Measurements from ENCODE around the gene GALNT11. TPM values are rescaled to one million over a fixed set of nuclear protein-coding genes. Genes with fewer than 3 reads are reported as not detected.
A peak's percentile ranks its signal among the peaks of the same experiment; 100 is the strongest.
"Not testable (repeated sequence)": the region's sequence is repeated elsewhere in the genome, so short reads cannot be mapped to it uniquely, and the experiment has no call there.

GALNT11 gene
- total and polyA plus RNA-seq, 7 donors: 11.2 to 20.6 (median 15.8) TPM

DNA sequence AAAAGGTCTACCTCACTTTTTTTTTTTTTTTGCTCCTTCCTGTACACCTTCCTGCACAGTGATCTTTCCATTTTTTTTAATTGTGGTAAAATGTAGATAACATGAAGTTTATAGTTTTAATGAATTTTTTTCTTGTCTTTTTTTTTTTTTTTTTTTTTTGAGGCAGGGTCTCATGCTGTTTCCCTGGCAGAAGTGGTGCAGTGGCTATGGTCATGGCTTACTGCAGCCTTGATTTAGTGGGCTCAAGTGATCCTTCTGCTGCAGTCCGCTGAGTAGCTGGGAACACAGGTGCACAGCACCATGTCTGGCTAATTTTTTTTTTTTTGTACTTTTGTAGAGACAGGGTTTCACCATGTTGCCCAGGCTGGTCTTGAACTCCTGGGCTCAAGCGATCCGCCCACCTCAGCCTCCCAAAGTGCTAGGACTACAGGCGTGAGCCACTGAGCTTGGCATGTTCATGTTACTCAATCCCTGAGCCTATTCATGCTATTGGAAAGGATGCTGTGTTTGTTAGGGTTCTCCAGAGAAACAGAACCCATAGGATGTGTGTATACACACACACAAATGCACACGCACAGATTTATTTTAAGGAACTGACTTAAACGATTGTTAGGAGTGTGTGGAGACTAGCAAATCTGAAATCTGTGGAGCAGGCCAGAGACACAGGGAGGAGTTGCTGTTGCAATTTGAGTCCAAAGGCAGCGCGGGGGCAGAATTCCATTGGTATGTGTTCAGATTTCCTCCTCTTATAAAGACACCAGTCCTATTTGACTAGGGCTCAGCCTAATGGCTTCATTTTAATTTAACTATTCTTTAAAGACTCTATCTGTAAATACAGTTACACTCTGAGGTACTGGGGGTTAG, 29.1 kb downstream of the GALNT11 start:
- H3K4me3 ChIP-seq: no peak overlapping the region
- ATAC-seq (peak; percentile 61 to 87 (median 78)), DNase-seq (peak; percentile 45 to 67)
- intact Hi-C loops (cut with DNase I): no loop called here
- peak overlapping the region; percentile 57 for H3K27ac ChIP-seq
- H3K36me3 ChIP-seq (ENCODE audit: insufficient read depth in 1 of 2, low read depth in 1 of 2): no peaks in the 10 kb centered on the region
- H3K27me3 ChIP-seq (ENCODE audit: insufficient read depth in 3 of 3, low read length in 2 of 3): no peaks in the 10 kb centered on the region
- H3K9me3 ChIP-seq: no peaks in the 10 kb centered on the region
- TF ChIP-seq, protein P1, sequence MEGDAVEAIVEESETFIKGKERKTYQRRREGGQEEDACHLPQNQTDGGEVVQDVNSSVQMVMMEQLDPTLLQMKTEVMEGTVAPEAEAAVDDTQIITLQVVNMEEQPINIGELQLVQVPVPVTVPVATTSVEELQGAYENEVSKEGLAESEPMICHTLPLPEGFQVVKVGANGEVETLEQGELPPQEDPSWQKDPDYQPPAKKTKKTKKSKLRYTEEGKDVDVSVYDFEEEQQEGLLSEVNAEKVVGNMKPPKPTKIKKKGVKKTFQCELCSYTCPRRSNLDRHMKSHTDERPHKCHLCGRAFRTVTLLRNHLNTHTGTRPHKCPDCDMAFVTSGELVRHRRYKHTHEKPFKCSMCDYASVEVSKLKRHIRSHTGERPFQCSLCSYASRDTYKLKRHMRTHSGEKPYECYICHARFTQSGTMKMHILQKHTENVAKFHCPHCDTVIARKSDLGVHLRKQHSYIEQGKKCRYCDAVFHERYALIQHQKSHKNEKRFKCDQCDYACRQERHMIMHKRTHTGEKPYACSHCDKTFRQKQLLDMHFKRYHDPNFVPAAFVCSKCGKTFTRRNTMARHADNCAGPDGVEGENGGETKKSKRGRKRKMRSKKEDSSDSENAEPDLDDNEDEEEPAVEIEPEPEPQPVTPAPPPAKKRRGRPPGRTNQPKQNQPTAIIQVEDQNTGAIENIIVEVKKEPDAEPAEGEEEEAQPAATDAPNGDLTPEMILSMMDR (IDR thresholded peaks at IDR 0.05): no peak
- 42 to 56% (median 47%) methylated on average over 8 of the region's 8 CpGs for WGBS, 3 donors
- H3K4me1 ChIP-seq: peaks cover 27% of the 10 kb centered on the region

DNA sequence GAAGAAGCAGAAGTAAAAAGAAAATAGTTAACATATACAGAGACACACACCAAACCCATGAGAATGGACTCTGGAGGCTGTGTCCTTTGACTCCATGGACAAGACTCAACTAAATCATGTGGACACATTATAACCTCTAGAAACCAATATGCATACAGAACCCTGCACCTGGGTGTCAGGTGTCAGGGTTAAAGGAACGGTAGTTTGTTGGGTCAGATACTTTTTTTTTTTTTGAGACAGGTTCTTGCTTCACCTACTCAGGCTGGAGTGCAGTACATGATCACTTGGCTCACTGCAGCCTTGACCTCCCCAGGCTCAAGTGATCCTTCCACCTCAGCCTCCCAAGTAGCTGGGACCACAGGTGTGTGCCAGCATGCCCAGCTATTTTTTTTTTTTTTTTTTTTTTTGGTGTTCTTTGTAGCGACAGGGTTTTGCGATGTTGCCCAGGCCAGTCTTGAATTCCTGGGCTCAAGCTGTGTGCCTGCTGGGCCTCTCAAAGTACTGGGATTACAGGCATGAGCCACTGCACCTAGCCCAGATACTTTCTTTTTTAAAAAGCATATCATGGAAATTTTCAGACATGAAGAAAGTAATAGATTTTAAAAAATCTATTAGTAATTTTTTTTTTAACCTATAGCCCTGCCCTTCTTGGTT, 31.3 kb downstream of the GALNT11 start:
- intact Hi-C loops (cut with DNase I): no loop called here
- no peak for DNase-seq
- Histone ChIP-seq H3K4me1 (peaks cover 18% of the 10 kb centered on the region), H3K27me3 (ENCODE audit: insufficient read depth in 3 of 3, low read length in 2 of 3) (no peaks in the 10 kb centered on the region), H3K9me3 (no peaks in the 10 kb centered on the region), H3K4me3 (no peak overlapping the region), H3K27ac (no peak overlapping the region), H3K36me3 (ENCODE audit: insufficient read depth in 1 of 2, low read depth in 1 of 2) (no peaks in the 10 kb centered on the region)
- TF ChIP-seq, protein P1 (IDR thresholded peaks at IDR 0.05): no peak
- no peak for ATAC-seq
- WGBS, 3 donors: 59 to 70% (median 65%) methylated on average over 3 of the region's 3 CpGs

DNA sequence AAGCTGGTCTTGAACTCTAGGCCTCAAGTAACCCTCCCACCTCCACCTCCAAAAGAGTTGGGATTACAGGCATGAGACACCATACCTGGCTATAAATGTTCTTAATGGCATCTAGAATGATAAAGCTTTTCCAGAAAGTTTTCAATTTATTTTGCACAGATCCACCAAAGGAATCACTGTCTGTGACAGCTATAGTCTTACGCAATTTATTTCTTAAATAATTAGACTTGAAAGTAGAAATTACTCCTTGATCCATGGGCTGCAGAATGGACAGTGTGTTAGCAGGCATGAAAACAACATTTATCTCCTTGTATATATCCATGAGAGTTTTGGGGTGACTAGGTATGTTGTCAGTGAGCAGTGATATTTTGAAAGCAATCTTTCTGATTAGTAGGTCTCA, 33.8 kb downstream of the GALNT11 start:
- H3K27me3 ChIP-seq (ENCODE audit: insufficient read depth in 3 of 3, low read length in 2 of 3): no peaks in the 10 kb centered on the region
- H3K27ac ChIP-seq: no peak overlapping the region
- H3K4me3 ChIP-seq: no peak overlapping the region
- no peak for ATAC-seq
- no peaks in the 10 kb centered on the region for H3K36me3 ChIP-seq (ENCODE audit: insufficient read depth in 1 of 2, low read depth in 1 of 2)
- TF ChIP-seq, protein P1 (IDR thresholded peaks at IDR 0.05): no peak
- intact Hi-C loops (cut with DNase I): no loop called here
- peaks cover 16% of the 10 kb centered on the region for H3K4me1 ChIP-seq
- no peaks in the 10 kb centered on the region for H3K9me3 ChIP-seq
- WGBS, 3 donors: 100% methylated on average over 1 of the region's 1 CpG
- DNase-seq: no peak

DNA sequence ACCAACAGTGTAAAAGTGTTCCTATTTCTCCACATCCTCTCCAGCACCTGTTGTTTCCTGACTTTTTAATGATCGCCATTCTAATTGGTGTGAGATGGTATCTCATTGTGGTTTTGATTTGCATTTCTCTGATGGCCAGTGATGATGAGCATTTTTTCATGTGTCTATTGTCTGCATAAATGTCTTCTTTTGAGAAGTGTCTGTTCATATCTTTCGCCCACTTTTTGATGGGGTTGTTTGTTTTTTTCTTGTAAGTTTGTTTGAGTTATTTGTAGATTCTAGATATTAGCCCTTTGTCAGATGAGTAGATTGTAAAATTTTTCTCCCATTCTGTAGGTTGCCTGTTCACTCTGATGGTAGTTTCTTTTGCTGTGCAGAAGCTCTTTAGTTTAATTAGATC, 35.6 kb downstream of the GALNT11 start:
- DNase-seq; H3K4me1 ChIP-seq; intact Hi-C loops (cut with DNase I); H3K36me3 ChIP-seq (ENCODE audit: insufficient read depth in 1 of 2, low read depth in 1 of 2); H3K27me3 ChIP-seq (ENCODE audit: insufficient read depth in 3 of 3, low read length in 2 of 3); H3K9me3 ChIP-seq; H3K27ac ChIP-seq; ATAC-seq; H3K4me3 ChIP-seq: not testable (repeated sequence)
- 73 to 100% (median 92%) methylated on average over 1 of the region's 2 CpGs for WGBS, 3 donors

DNA sequence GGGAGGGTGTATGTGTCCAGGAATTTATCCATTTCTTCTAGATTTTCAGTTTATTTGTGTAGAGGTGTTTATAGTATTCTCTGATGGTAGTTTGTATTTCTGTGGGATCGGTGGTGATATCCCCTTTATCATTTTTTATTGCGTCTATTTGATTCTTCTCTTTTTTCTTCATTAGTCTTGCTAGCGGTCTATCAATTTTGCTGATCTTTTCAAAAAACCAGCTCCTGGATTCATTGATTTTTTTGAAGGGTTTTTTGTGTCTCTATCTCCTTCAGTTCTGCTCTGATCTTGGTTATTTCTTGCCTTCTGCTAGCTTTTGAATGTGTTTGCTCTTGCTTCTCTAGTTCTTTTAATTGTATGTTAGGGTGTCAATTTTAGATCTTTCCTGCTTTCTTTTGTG, 37.7 kb downstream of the GALNT11 start:
- H3K9me3 ChIP-seq; ATAC-seq; H3K27me3 ChIP-seq (ENCODE audit: insufficient read depth in 3 of 3, low read length in 2 of 3); DNase-seq; intact Hi-C loops (cut with DNase I); H3K4me1 ChIP-seq; H3K27ac ChIP-seq; H3K4me3 ChIP-seq; H3K36me3 ChIP-seq (ENCODE audit: insufficient read depth in 1 of 2, low read depth in 1 of 2): not testable (repeated sequence)
- WGBS, 3 donors: 92 to 100% (median 100%) methylated on average over 3 of the region's 3 CpGs

DNA sequence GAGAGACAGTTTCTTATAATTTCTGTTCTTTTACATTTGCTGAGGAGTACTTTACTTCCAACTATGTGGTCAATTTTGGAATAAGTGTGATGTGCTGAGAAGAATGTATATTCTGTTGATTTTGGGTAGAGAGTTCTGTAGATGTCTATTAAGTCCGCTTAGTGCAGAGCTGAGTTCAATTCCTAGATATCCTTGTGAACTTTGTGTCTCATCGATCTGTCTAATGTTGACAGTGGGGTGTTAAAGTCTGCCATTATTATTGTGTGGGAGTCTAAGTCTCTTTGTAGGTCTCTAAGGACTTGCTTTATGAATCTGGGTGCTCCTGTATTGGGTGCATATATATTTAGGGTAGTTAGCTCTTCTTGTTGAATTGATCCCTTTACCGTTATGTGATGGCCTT, 38.3 kb downstream of the GALNT11 start:
- H3K36me3 ChIP-seq (ENCODE audit: insufficient read depth in 1 of 2, low read depth in 1 of 2); H3K9me3 ChIP-seq; H3K27me3 ChIP-seq (ENCODE audit: insufficient read depth in 3 of 3, low read length in 2 of 3); intact Hi-C loops (cut with DNase I); ATAC-seq; H3K4me1 ChIP-seq; DNase-seq; H3K27ac ChIP-seq; H3K4me3 ChIP-seq: not testable (repeated sequence)
- 94 to 98% (median 98%) methylated on average over 3 of the region's 3 CpGs for WGBS, 3 donors

DNA sequence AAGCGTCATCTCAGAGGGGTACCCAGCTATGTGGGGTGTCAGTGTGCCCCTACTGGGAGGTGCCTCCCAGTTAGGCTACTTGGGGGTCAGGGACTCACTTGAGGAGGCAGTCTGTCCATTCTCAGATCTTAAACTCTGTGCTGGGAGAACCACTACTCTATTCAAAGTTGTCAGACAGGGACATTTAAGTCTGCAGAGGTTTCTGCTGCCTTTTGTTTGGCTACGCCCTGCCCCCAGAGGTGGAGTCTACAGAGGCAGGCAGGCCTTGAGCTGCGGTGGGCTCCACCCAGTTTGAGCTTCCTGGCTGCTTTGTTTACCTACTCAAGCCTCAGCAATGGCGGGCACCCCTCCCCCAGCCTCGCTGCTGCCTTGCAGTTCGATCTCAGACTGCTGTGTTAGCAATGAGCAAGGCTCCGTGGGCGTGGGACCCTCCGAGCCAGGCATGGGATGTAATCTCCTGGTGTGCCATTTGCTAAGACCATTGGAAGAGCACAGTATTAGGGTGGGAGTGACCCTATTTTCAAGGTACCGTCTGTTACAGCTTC, 40.4 kb downstream of the GALNT11 start:
- H3K4me3 ChIP-seq; ATAC-seq; H3K36me3 ChIP-seq (ENCODE audit: insufficient read depth in 1 of 2, low read depth in 1 of 2); H3K9me3 ChIP-seq; H3K27me3 ChIP-seq (ENCODE audit: insufficient read depth in 3 of 3, low read length in 2 of 3); intact Hi-C loops (cut with DNase I); H3K4me1 ChIP-seq; H3K27ac ChIP-seq; DNase-seq: not testable (repeated sequence)
- WGBS, 3 donors: 92% methylated on average over 10 of the region's 10 CpGs
